ENCODE results near the gene PPP2R2B. TPM values are rescaled to one million over a fixed set of nuclear protein-coding genes. Genes with fewer than 3 reads are reported as not detected.

The PPP2R2B gene
- total RNA-seq, 1 donor, result not detected

DNA sequence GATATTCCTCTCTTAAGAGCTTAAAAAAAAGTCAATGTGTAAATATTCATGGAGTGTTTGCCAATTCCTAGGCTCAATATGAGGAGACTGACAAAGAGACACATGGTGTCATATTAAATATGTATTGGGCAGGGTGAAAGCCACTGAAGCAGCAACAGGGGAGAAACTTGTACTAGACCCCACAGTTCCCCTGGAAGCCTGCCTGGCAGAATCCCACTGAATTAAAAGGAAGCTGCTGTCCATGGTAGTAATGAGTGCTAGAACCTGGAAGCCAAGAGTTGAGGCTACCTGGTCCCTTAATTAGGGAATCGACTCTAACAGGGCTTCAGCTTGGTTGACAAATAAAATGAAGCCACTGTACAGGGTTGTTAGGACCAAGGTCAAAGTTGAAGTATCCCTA is 233.2 kb downstream of the PPP2R2B start:
- Histone ChIP-seq H3K4me3 (ENCODE audit: insufficient read depth, low read length) (no peak overlapping the region), H3K79me2 (ENCODE audit: insufficient read depth, low read length) (no peaks in the 10 kb centered on the region), H4K20me1 (ENCODE audit: insufficient read depth, low read length) (no peaks in the 10 kb centered on the region), H3K9me3 (ENCODE audit: low read depth, low read length) (no peaks in the 10 kb centered on the region), H3K4me2 (ENCODE audit: insufficient read depth, low read length) (no peak overlapping the region), H3K27ac (ENCODE audit: low read depth, low read length) (no peak overlapping the region), H3K36me3 (ENCODE audit: insufficient read depth, low read length) (no peaks in the 10 kb centered on the region), H2AFZ (ENCODE audit: low read length) (no peak overlapping the region), H3K4me1 (ENCODE audit: insufficient read depth, low read length) (no peaks in the 10 kb centered on the region), H3K27me3 (ENCODE audit: insufficient read depth, low read length) (no peaks in the 10 kb centered on the region)
- TF ChIP-seq CTCF (IDR thresholded peaks at IDR 0.05; ENCODE audit: extremely low read depth, low read depth, low read length), result no peak
- no peak for DNase-seq (ENCODE audit: insufficient read length, low spot score, missing footprints)

DNA sequence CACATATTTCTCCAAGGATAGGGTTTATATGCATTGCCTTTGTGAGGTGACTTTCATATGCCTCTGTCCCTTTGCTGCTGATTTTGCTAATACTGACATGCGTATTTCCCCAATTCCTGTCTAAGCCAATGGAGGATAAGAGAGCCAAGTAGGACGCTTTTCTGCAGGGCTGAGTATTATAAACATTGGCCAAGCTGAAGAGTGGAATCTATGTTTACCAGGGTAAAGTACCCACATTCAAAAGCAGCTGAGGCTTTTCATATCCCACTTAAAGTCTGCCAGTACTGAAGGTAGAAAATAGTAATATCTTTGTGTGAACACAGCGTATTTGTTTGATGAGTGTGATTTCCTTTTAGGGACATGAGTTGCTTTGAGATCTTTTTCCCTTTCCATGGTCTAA is 233.7 kb downstream of the PPP2R2B start:
- Histone ChIP-seq H3K36me3 (ENCODE audit: insufficient read depth, low read length) (no peaks in the 10 kb centered on the region), H3K4me1 (ENCODE audit: insufficient read depth, low read length) (no peaks in the 10 kb centered on the region), H3K79me2 (ENCODE audit: insufficient read depth, low read length) (no peaks in the 10 kb centered on the region), H3K4me2 (ENCODE audit: insufficient read depth, low read length) (no peak overlapping the region), H3K27ac (ENCODE audit: low read depth, low read length) (no peak overlapping the region), H2AFZ (ENCODE audit: low read length) (no peak overlapping the region), H3K9me3 (ENCODE audit: low read depth, low read length) (no peaks in the 10 kb centered on the region), H3K27me3 (ENCODE audit: insufficient read depth, low read length) (no peaks in the 10 kb centered on the region), H3K4me3 (ENCODE audit: insufficient read depth, low read length) (no peak overlapping the region), H4K20me1 (ENCODE audit: insufficient read depth, low read length) (no peaks in the 10 kb centered on the region)
- TF ChIP-seq CTCF (IDR thresholded peaks at IDR 0.05; ENCODE audit: extremely low read depth, low read depth, low read length), result no peak
- DNase-seq (ENCODE audit: insufficient read length, low spot score, missing footprints), result no peak

GRCh38 chr5:146643776-146644175 is 234.8 kb downstream of the PPP2R2B start:
- Histone ChIP-seq H3K27ac (ENCODE audit: low read depth, low read length) (no peak overlapping the region), H3K4me1 (ENCODE audit: insufficient read depth, low read length) (no peaks in the 10 kb centered on the region), H3K4me3 (ENCODE audit: insufficient read depth, low read length) (no peak overlapping the region), H3K9me3 (ENCODE audit: low read depth, low read length) (no peaks in the 10 kb centered on the region), H2AFZ (ENCODE audit: low read length) (no peak overlapping the region), H3K36me3 (ENCODE audit: insufficient read depth, low read length) (no peaks in the 10 kb centered on the region), H3K79me2 (ENCODE audit: insufficient read depth, low read length) (no peaks in the 10 kb centered on the region), H3K27me3 (ENCODE audit: insufficient read depth, low read length) (no peaks in the 10 kb centered on the region), H4K20me1 (ENCODE audit: insufficient read depth, low read length) (no peaks in the 10 kb centered on the region), H3K4me2 (ENCODE audit: insufficient read depth, low read length) (no peak overlapping the region)
- TF ChIP-seq CTCF (IDR thresholded peaks at IDR 0.05; ENCODE audit: extremely low read depth, low read depth, low read length), result no peak
- DNase-seq (ENCODE audit: insufficient read length, low spot score, missing footprints), result no peak

GRCh38 chr5:146642410-146642809 is 236.1 kb downstream of the PPP2R2B start:
- Histone ChIP-seq H3K27me3 (ENCODE audit: insufficient read depth, low read length) (no peaks in the 10 kb centered on the region), H3K4me2 (ENCODE audit: insufficient read depth, low read length) (no peak overlapping the region), H4K20me1 (ENCODE audit: insufficient read depth, low read length) (no peaks in the 10 kb centered on the region), H3K36me3 (ENCODE audit: insufficient read depth, low read length) (no peaks in the 10 kb centered on the region), H3K4me3 (ENCODE audit: insufficient read depth, low read length) (no peak overlapping the region), H3K27ac (ENCODE audit: low read depth, low read length) (no peak overlapping the region), H3K79me2 (ENCODE audit: insufficient read depth, low read length) (no peaks in the 10 kb centered on the region), H3K9me3 (ENCODE audit: low read depth, low read length) (no peaks in the 10 kb centered on the region), H2AFZ (ENCODE audit: low read length) (no peak overlapping the region), H3K4me1 (ENCODE audit: insufficient read depth, low read length) (no peaks in the 10 kb centered on the region)
- TF ChIP-seq CTCF (IDR thresholded peaks at IDR 0.05; ENCODE audit: extremely low read depth, low read depth, low read length), result no peak
- no peak for DNase-seq (ENCODE audit: insufficient read length, low spot score, missing footprints)

Data from osteoblast (primary cell).